ENCODE data around the gene PHF5A.

PHF5A gene

DNA sequence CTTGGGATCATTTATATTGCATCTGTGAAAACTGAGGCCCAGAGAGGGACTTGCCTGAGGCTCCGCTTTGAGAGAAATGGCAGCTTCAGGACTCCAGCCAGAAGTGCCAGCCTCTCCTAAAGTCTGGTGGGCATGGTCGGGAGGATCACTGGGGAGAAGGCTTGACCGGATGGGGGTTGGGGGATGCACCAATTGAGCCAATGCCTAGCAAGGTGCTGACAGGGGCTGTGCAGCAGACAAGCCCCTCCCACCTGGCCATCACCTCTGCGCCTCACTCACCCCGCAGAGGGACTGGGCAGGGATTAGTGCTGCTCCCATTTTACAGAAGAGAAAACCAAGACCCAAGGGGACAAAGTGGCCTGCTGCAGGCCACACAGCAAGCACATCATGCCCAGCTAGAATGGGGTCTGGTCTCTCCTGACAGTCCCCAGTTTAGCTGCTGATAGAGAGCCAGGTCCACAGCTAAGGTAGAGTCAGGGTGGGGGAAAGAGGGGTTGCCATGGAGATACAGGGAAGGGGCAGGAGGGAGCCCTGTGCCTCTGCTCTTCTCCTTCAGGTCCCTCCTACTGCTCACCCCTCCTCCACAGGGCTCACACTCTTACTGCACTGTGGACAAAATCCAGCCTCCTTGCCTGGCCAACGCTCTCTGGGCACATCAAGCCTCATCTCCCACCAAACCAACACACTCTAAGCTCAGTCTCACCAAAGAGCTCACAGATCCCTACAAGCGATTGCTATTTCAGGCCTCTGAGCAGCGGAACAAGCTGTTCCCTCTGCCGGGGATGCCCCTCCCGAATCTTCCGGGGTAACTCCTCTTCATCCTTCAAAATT lies 57.3 kb downstream of the PHF5A start:
- no peak for DNase-seq

DNA sequence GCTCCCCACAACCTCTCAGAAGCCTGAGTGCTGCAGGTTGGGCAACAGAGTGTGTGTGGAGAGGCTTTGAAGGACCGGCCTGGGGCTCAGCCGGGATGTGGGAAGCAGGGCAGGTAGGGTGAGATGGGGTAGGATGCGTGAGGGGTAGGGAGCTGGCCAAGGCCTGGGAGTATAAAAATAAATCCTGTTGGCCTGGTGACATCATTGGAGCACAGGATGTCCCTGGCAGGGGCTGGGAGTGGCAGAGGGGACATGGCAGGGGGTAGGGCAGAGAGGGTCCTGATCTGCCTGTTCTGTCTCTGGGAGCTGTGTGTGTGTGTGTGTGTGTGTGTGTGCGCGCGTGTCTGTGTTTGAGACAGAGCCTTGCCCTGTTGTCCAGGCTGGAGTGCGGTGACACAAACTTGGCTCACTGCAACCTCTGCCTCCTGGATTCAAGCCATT lies 58.2 kb downstream of the PHF5A start:
- DNase-seq = no peak

All from NCI-H2107 (cell line).